HG03457 (cell line): ENCODE results near the gene MLNR.

Experiments
- ATAC-seq: cut with Tn5 transposase; IDR thresholded peaks from one replicate; pipeline ENCODE4 v1.9.1; 2021; ENCODE audit warnings: moderate number of reproducible peaks; ENCODE audit not compliant: unreplicated experiment

The MLNR gene

GRCh38 chr13:49220036-49220855, at the start of gene MLNR:
Gene MLNR, plus strand, starts transcription at chr13:49220338. Its CDS starts 0 bp downstream, at chr13:49220338.
- ATAC-seq = no peak

GRCh38 chr13:49171359-49171758, 48.8 kb upstream of the MLNR start:
- no peak for ATAC-seq

- no peak for ATAC-seq
Measured at GRCh38 chr13:49183672-49184325, 36.3 kb upstream of the MLNR start.

GRCh38 chr13:49184621-49185020, 35.5 kb upstream of the MLNR start:
- ATAC-seq = no peak

GRCh38 chr13:49185264-49185663, 34.9 kb upstream of the MLNR start:
- no peak for ATAC-seq

- no peak for ATAC-seq
Measured at GRCh38 chr13:49190901-49191300, 29.2 kb upstream of the MLNR start.

- no peak for ATAC-seq
Measured at GRCh38 chr13:49206641-49207040, 13.5 kb upstream of the MLNR start.

GRCh38 chr13:49208619-49209018, 11.5 kb upstream of the MLNR start:
- no peak for ATAC-seq

GRCh38 chr13:49210114-49210513, 10.0 kb upstream of the MLNR start:
- no peak for ATAC-seq

- ATAC-seq = no peak
Measured at GRCh38 chr13:49210669-49211068, 9.5 kb upstream of the MLNR start.

- no peak for ATAC-seq
Measured at GRCh38 chr13:49213539-49213938, 6.6 kb upstream of the MLNR start.

- no peak for ATAC-seq
Measured at GRCh38 chr13:49213997-49214916, 5.9 kb upstream of the MLNR start.

- ATAC-seq = no peak
Measured at GRCh38 chr13:49214917-49215376, 5.2 kb upstream of the MLNR start.

GRCh38 chr13:49216334-49216733, 3.8 kb upstream of the MLNR start:
- no peak for ATAC-seq

GRCh38 chr13:49217962-49218492, 2.1 kb upstream of the MLNR start:
- ATAC-seq = no peak

GRCh38 chr13:49218493-49219051, 1.6 kb upstream of the MLNR start:
- ATAC-seq = no peak

GRCh38 chr13:49219647-49220035, 497 bp upstream of the MLNR start:
- ATAC-seq = no peak

GRCh38 chr13:49220856-49221589, 885 bp downstream of the MLNR start:
- ATAC-seq = no peak

- ATAC-seq = no peak
Measured at GRCh38 chr13:49221590-49221965, 1.4 kb downstream of the MLNR start.
